ENCODE results near the gene KLK2. TPM values are rescaled to one million over a fixed set of nuclear protein-coding genes. Genes with fewer than 3 reads are reported as not detected.
A peak's percentile ranks its signal among the peaks of the same experiment; 100 is the strongest.

The KLK2 gene
- polyA plus RNA-seq, 1 donor (not counting 4 experiments of a cell fraction or from before 2014, with no cell fraction given): 0.07 TPM

- Histone ChIP-seq H3K9me1 (ENCODE audit: control insufficient read depth, extremely low read depth, insufficient read depth, low read length) (no peaks in the 10 kb centered on the region), H4K20me1 (ENCODE audit: control insufficient read depth, extremely low read depth, insufficient read depth, low read length) (no peaks in the 10 kb centered on the region), H3K4me3 (ENCODE audit: control insufficient read depth in 2 of 3, extremely low read depth in 1 of 3, insufficient read depth in 2 of 3, low read depth in 1 of 3, low read length in 3 of 3) (no peak overlapping the region), H3K9me3 (ENCODE audit: control insufficient read depth, low read depth, low read length) (no peaks in the 10 kb centered on the region), H3K27me3 (ENCODE audit: control insufficient read depth, extremely low read depth, insufficient read depth, low read length) (peaks cover 31% of the 10 kb centered on the region), H3K9ac (ENCODE audit: control insufficient read depth, extremely low read depth, insufficient read depth, low read length) (no peak overlapping the region), H2AFZ (ENCODE audit: control insufficient read depth, low read length) (no peak overlapping the region), H3K27ac (ENCODE audit: control insufficient read depth, insufficient read depth, low read length) (no peak overlapping the region), H3K79me2 (ENCODE audit: control insufficient read depth, insufficient read depth, low read length) (no peaks in the 10 kb centered on the region), H3K4me2 (ENCODE audit: control insufficient read depth, extremely low read depth, insufficient read depth, low read depth, low read length) (no peak overlapping the region), H3K4me1 (ENCODE audit: control insufficient read depth, extremely low read depth, insufficient read depth, low read length) (no peaks in the 10 kb centered on the region), H3K36me3 (ENCODE audit: control insufficient read depth in 2 of 2, extremely low read depth in 1 of 2, insufficient read depth in 2 of 2, low read length in 2 of 2) (no peaks in the 10 kb centered on the region)
- dilution Hi-C loops (cut with MboI; ENCODE audit: extremely low pct_ligation_motif_present, low sequenced_read_pairs): no loop called here
- TF ChIP-seq EZH2 (IDR thresholded peaks at IDR 0.05; ENCODE audit: low read length) (no peak), CTCF (optimal IDR thresholded peaks at IDR 0.05 in 1 of 3, IDR thresholded peaks at IDR 0.05 in 1 of 3, conservative IDR thresholded peaks at IDR 0.05 in 1 of 3; ENCODE audit: extremely low read depth in 1 of 3, insufficient read depth in 2 of 3, low read length in 3 of 3) (peak in 2 of 3 experiments; percentile 10 to 44)
- DNase-seq (ENCODE audit: low read depth, low spot score) (no peak), FAIRE-seq (no peak)
Observed at GRCh38 chr19:50870417-50871089, 2.7 kb upstream of the KLK2 start.

DNA sequence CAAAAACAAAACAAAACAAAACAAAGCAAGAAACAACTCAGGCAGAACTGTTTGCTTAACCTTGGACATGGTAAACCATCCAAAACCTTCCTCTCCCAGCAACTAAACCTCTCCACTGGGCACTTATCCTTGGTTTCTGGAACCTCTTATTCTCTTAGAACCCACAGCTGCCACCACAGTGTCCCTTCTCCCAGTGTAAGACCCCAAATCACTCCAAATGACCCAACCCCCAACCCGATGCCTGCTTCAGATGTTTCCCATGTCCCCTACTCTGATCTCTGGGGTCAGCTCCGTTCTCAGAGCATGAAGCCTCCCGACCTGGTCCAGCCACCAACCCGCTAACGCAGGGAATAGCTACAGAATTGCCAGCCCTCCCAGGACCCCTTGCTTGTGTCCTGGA is 972 bp downstream of the KLK2 start:
- Histone ChIP-seq H3K4me2 (ENCODE audit: control insufficient read depth, extremely low read depth, insufficient read depth, low read depth, low read length) (no peak overlapping the region), H3K27me3 (ENCODE audit: control insufficient read depth, extremely low read depth, insufficient read depth, low read length) (peaks cover 27% of the 10 kb centered on the region), H3K4me3 (ENCODE audit: control insufficient read depth in 2 of 3, extremely low read depth in 1 of 3, insufficient read depth in 2 of 3, low read depth in 1 of 3, low read length in 3 of 3) (no peak overlapping the region), H4K20me1 (ENCODE audit: control insufficient read depth, extremely low read depth, insufficient read depth, low read length) (no peaks in the 10 kb centered on the region), H3K79me2 (ENCODE audit: control insufficient read depth, insufficient read depth, low read length) (no peaks in the 10 kb centered on the region), H3K9me3 (ENCODE audit: control insufficient read depth, low read depth, low read length) (no peaks in the 10 kb centered on the region), H2AFZ (ENCODE audit: control insufficient read depth, low read length) (no peak overlapping the region), H3K27ac (ENCODE audit: control insufficient read depth, insufficient read depth, low read length) (no peak overlapping the region), H3K9ac (ENCODE audit: control insufficient read depth, extremely low read depth, insufficient read depth, low read length) (no peak overlapping the region), H3K9me1 (ENCODE audit: control insufficient read depth, extremely low read depth, insufficient read depth, low read length) (no peaks in the 10 kb centered on the region), H3K4me1 (ENCODE audit: control insufficient read depth, extremely low read depth, insufficient read depth, low read length) (no peaks in the 10 kb centered on the region), H3K36me3 (ENCODE audit: control insufficient read depth in 2 of 2, extremely low read depth in 1 of 2, insufficient read depth in 2 of 2, low read length in 2 of 2) (no peaks in the 10 kb centered on the region)
- TF ChIP-seq CTCF (optimal IDR thresholded peaks at IDR 0.05 in 1 of 3, IDR thresholded peaks at IDR 0.05 in 1 of 3, conservative IDR thresholded peaks at IDR 0.05 in 1 of 3; ENCODE audit: extremely low read depth in 1 of 3, insufficient read depth in 2 of 3, low read length in 3 of 3) (no peak), EZH2 (IDR thresholded peaks at IDR 0.05; ENCODE audit: low read length) (peak; percentile 21)
- FAIRE-seq (no peak), DNase-seq (ENCODE audit: low read depth, low spot score) (no peak)
- dilution Hi-C loops (cut with MboI; ENCODE audit: extremely low pct_ligation_motif_present, low sequenced_read_pairs): no loop called here

Data from keratinocyte (primary cell).